IPS-15b (cell line): Measurements from ENCODE around the gene NRK.
"Not testable (repeated sequence)": the region's sequence is repeated elsewhere in the genome, so short reads cannot be mapped to it uniquely, and the experiment has no call there.

Experiments
- H3K27me3 ChIP-seq: one replicate; pipeline ENCODE4 v1.6.1; 2013; ENCODE audit warnings: low read length; ENCODE audit not compliant: control insufficient read depth, insufficient read depth
- H3K36me3 ChIP-seq: one replicate; pipeline ENCODE4 v1.6.1; 2013; ENCODE audit warnings: low read length; ENCODE audit not compliant: control insufficient read depth, insufficient read depth
- H3K4me1 ChIP-seq: one replicate; pipeline ENCODE4 v1.6.1; 2013; ENCODE audit warnings: mild to moderate bottlenecking, low read length; ENCODE audit not compliant: control insufficient read depth, insufficient read depth
- H3K4me3 ChIP-seq: one replicate; pipeline ENCODE4 v1.5.1; 2013; ENCODE audit warnings: low read depth, low read length
- H3K9ac ChIP-seq: one replicate; pipeline ENCODE4 v1.6.1; 2013; ENCODE audit warnings: low read depth, mild to moderate bottlenecking, low read length
- H3K9me3 ChIP-seq: one replicate; pipeline ENCODE4 v1.6.1; 2013; ENCODE audit warnings: mild to moderate bottlenecking, low read length; ENCODE audit not compliant: control insufficient read depth, insufficient read depth

The NRK gene

GRCh38 chrX:105999294-105999693 is 177.0 kb downstream of the NRK start:
- no peaks in the 10 kb centered on the region for H3K9me3 ChIP-seq
- no peaks in the 10 kb centered on the region for H3K36me3 ChIP-seq
- H3K9ac ChIP-seq: no peak overlapping the region
- H3K27me3 ChIP-seq: no peaks in the 10 kb centered on the region
- H3K4me1 ChIP-seq: no peaks in the 10 kb centered on the region
- H3K4me3 ChIP-seq: no peak overlapping the region

GRCh38 chrX:106000203-106000602 is 177.9 kb downstream of the NRK start:
- Histone ChIP-seq H3K9ac (no peak overlapping the region), H3K27me3 (no peaks in the 10 kb centered on the region), H3K4me1 (no peaks in the 10 kb centered on the region)

GRCh38 chrX:106000609-106001008 is 178.3 kb downstream of the NRK start:
- not testable (repeated sequence) for H3K4me1 ChIP-seq, H3K27me3 ChIP-seq, H3K36me3 ChIP-seq, H3K9ac ChIP-seq, H3K4me3 ChIP-seq, H3K9me3 ChIP-seq

More at GRCh38 chrX:106000203-106000602, 177.9 kb downstream of the NRK start:
- Histone ChIP-seq H3K9me3 (no peaks in the 10 kb centered on the region), H3K36me3 (no peaks in the 10 kb centered on the region), H3K4me3 (no peak overlapping the region)

- Histone ChIP-seq H3K4me1 (no peaks in the 10 kb centered on the region), H3K27me3 (no peaks in the 10 kb centered on the region), H3K9ac (no peak overlapping the region), H3K4me3 (no peak overlapping the region), H3K36me3 (no peaks in the 10 kb centered on the region), H3K9me3 (no peaks in the 10 kb centered on the region)
Observed at GRCh38 chrX:106005684-106006083, 183.3 kb downstream of the NRK start.

GRCh38 chrX:106007815-106008214 is 185.5 kb downstream of the NRK start:
- no peaks in the 10 kb centered on the region for H3K9me3 ChIP-seq
- no peak overlapping the region for H3K9ac ChIP-seq
- no peak overlapping the region for H3K4me3 ChIP-seq
- no peaks in the 10 kb centered on the region for H3K36me3 ChIP-seq
- no peaks in the 10 kb centered on the region for H3K4me1 ChIP-seq
- no peaks in the 10 kb centered on the region for H3K27me3 ChIP-seq
